HG03457 (cell line): ENCODE data around the gene CD300LG.
"Not testable (repeated sequence)": the region's sequence is repeated elsewhere in the genome, so short reads cannot be mapped to it uniquely, and the experiment has no call there.

Experiments
- ATAC-seq: cut with Tn5 transposase; IDR thresholded peaks from one replicate; pipeline ENCODE4 v1.9.1; 2021; ENCODE audit warnings: moderate number of reproducible peaks; ENCODE audit not compliant: unreplicated experiment

The CD300LG gene

GRCh38 chr17:43877451-43878155 is 30.6 kb downstream of the CD300LG start:
- no peak for ATAC-seq

GRCh38 chr17:43878260-43879175 is 31.5 kb downstream of the CD300LG start:
- ATAC-seq: no peak

- no peak for ATAC-seq
These were observed 32.9 kb downstream of the CD300LG start for GRCh38 chr17:43879723-43880419.

GRCh38 chr17:43880420-43880991 is 33.5 kb downstream of the CD300LG start:
- ATAC-seq: no peak

GRCh38 chr17:43881181-43881580 is 34.2 kb downstream of the CD300LG start:
- no peak for ATAC-seq

- ATAC-seq: no peak
These were observed 35.0 kb downstream of the CD300LG start for GRCh38 chr17:43881758-43882505.

GRCh38 chr17:43882761-43883415 is 35.9 kb downstream of the CD300LG start:
- no peak for ATAC-seq

- no peak for ATAC-seq
These were observed 41.6 kb downstream of the CD300LG start for GRCh38 chr17:43888548-43888947.

GRCh38 chr17:43890240-43890639 is 43.3 kb downstream of the CD300LG start:
- no peak for ATAC-seq

GRCh38 chr17:43891851-43892646 is 45.1 kb downstream of the CD300LG start:
- ATAC-seq: no peak

- no peak for ATAC-seq
These were observed 45.6 kb downstream of the CD300LG start for GRCh38 chr17:43892647-43892952.

- not testable (repeated sequence) for ATAC-seq
These were observed 47.5 kb downstream of the CD300LG start for GRCh38 chr17:43894494-43894893.

GRCh38 chr17:43897831-43898230 is 50.9 kb downstream of the CD300LG start:
- ATAC-seq: no peak

GRCh38 chr17:43898446-43898845 is 51.5 kb downstream of the CD300LG start:
- ATAC-seq: no peak

- no peak for ATAC-seq
These were observed 53.3 kb downstream of the CD300LG start for GRCh38 chr17:43900183-43900857.

GRCh38 chr17:43900858-43901754 is 54.1 kb downstream of the CD300LG start:
- ATAC-seq: no peak

- no peak for ATAC-seq
These were observed 55.0 kb downstream of the CD300LG start for GRCh38 chr17:43901861-43902589.
